Thymus (tissue), 11 donors: ENCODE measurements around the gene MUL1. TPM values are rescaled to one million over a fixed set of nuclear protein-coding genes. Genes with fewer than 3 reads are reported as not detected.

Experiments used
- DNase-seq, 9 donors: peaks; one replicate each; pipeline ENCODE4 v3.0.0-alpha.2; 2013; ENCODE audit warnings: low spot score in 9 of 9, low read depth in 6 of 9, missing footprints in 1 of 9
- H3K27ac ChIP-seq, 2 donors: one replicate each; pipeline ENCODE4 v1.5.1; 2013; ENCODE audit warnings: control low read depth in 1 of 2, low read depth in 1 of 2, low read length in 1 of 2, mild to moderate bottlenecking in 1 of 2, moderate library complexity in 1 of 2
- H3K27me3 ChIP-seq, 2 donors: one replicate each; pipeline ENCODE4 v1.5.1; 2013; ENCODE audit warnings: low read length in 1 of 2; ENCODE audit not compliant: control insufficient read depth in 2 of 2, insufficient read depth in 1 of 2
- H3K36me3 ChIP-seq, 2 donors: one replicate each; pipeline ENCODE4 v1.5.1; 2013; ENCODE audit warnings: low read length in 1 of 2, mild to moderate bottlenecking in 1 of 2, moderate library complexity in 1 of 2; ENCODE audit not compliant: control insufficient read depth in 2 of 2, insufficient read depth in 2 of 2
- H3K4me1 ChIP-seq, 2 donors: one replicate each; pipeline ENCODE4 v1.5.1; 2013; ENCODE audit warnings: low read length in 2 of 2; ENCODE audit not compliant: control insufficient read depth in 2 of 2, insufficient read depth in 2 of 2
- H3K4me3 ChIP-seq, 2 donors: one replicate each; pipeline ENCODE4 v1.5.1; 2013; ENCODE audit warnings: low read length in 2 of 2, control low read depth in 1 of 2, mild to moderate bottlenecking in 1 of 2
- H3K9me3 ChIP-seq, 2 donors: one replicate each; pipeline ENCODE4 v1.5.1; 2013; ENCODE audit warnings: low read length in 1 of 2, mild to moderate bottlenecking in 1 of 2; ENCODE audit not compliant: control insufficient read depth in 2 of 2, insufficient read depth in 1 of 2
- WGBS: extraction: QIAGEN DNeasy Blood & Tissue Kit; methylation state at CpG from one replicate; pipeline ENCODE4 v1.1.7; 2013; 5-methylcytosine and 5-hydroxymethylcytosine counted together
- polyA plus RNA-seq: library from polyadenylated mRNA; stranded (reverse); fragments of 200-250 nt; gene quantifications from one replicate; pipeline ENCODE4 v1.2.3, GENCODE V29; 2013
- total RNA-seq: library from RNA; stranded (reverse); fragments of 120-200 nt; gene quantifications from one replicate; pipeline ENCODE4 v1.2.4, GENCODE V29; 2013
- donor health status: healthy.

The MUL1 gene
- total and polyA plus RNA-seq, 2 donors: 9.3 to 14.5 TPM

DNA sequence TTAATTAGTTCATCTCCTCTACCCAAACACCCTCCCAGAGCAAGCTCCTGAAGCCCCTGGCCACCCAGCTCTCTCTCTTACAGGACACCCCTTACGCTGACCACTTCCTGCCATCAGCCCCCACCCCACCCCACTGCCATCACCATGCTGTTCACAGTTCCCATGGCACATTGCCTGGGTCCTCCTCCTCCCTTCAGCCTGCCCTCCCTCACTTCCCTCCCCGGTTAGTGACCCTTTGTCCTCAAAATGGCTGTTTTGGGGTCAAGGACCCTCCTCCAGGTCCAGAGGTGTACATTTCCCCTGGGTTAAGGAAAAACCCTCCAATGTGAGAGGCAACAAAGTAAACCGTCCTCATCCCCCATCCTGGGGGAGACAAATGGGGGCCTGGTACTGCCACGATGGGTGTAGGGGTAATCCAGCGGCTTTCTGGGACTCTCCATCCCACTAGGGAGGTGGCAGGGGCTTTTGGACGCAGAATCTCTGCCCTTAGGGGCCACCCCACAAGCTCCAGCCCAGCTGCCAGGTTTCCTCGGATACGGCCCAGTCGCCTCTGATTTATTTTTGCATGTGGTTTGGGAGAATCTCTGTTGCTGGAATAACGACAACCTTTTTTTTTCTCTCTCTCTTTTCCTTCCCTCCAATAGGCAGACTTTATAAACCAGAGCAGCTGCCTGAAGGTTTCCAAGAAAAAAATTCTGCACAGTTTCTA is 30.4 kb downstream of the MUL1 start:
- H3K36me3 ChIP-seq: no peaks in the 10 kb centered on the region
- 70% methylated on average over 10 of the region's 10 CpGs for WGBS
- H3K27ac ChIP-seq: no peak overlapping the region
- DNase-seq: no peak
- H3K27me3 ChIP-seq: peaks cover 47 to 87% of the 10 kb centered on the region in 2 donors
- H3K4me1 ChIP-seq: no peaks in the 10 kb centered on the region
- H3K9me3 ChIP-seq: no peaks in the 10 kb centered on the region
- no peak overlapping the region for H3K4me3 ChIP-seq

- Histone ChIP-seq H3K4me1 (no peaks in the 10 kb centered on the region), H3K4me3 (no peak overlapping the region), H3K9me3 (no peaks in the 10 kb centered on the region), H3K27ac (no peak overlapping the region), H3K27me3 (peaks cover 37 to 83% of the 10 kb centered on the region in 2 donors), H3K36me3 (no peaks in the 10 kb centered on the region)
- DNase-seq: no peak
- 10% methylated on average over 33 of the region's 33 CpGs for WGBS
Measured at GRCh38 chr1:20476265-20477038, 31.5 kb downstream of the MUL1 start.

DNA sequence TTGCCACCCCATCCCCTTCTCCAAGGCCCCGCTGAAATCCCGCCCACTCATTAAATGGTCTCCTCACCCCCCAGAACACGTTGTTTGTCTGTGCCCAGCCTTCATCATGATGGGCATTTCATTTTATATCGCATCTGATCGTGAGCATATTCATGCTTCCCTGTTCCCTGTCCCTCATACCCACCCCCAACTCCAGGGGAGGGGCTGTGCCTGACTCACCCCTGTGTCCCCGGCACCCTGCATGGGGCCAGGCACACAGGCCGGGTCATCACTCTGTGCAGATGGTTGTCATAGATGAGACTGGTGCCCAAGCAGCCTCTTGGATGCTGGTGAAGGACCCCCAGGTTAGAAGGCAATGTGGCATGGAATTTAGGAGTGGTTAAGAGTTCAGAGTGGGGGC is 33.0 kb downstream of the MUL1 start:
- no peaks in the 10 kb centered on the region for H3K4me1 ChIP-seq
- no peak overlapping the region for H3K4me3 ChIP-seq
- no peak for DNase-seq
- 66% methylated on average over 7 of the region's 7 CpGs for WGBS
- H3K36me3 ChIP-seq: no peaks in the 10 kb centered on the region
- H3K9me3 ChIP-seq: no peaks in the 10 kb centered on the region
- peaks cover 34 to 68% of the 10 kb centered on the region in 2 donors for H3K27me3 ChIP-seq
- no peak overlapping the region for H3K27ac ChIP-seq

GRCh38 chr1:20474333-20474975 is 33.5 kb downstream of the MUL1 start:
- Histone ChIP-seq H3K27ac (no peak overlapping the region), H3K27me3 (peaks cover 31 to 63% of the 10 kb centered on the region in 2 donors), H3K36me3 (no peaks in the 10 kb centered on the region), H3K4me1 (no peaks in the 10 kb centered on the region), H3K4me3 (no peak overlapping the region), H3K9me3 (no peaks in the 10 kb centered on the region)
- WGBS: 86% methylated on average over 2 of the region's 2 CpGs
- no peak for DNase-seq

DNA sequence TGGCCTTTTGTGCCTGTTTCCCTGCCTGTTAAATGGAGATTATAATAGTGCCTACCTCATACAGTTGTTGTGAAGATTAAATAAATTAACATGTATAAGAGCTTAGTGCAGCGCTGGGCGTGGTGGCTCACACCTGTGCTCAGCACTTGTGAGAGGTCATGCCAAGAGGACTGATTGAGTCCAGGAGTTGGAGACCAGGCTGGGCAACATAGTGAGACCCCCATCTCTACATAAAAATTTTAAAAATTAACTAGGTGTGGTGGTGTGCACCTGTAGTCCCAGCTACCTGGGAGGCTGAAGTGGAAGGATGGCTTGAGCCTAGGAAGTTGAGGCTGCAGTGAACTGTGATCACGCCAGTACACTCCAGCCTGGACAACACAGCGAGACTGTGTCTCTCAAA is 34.1 kb downstream of the MUL1 start:
- Histone ChIP-seq H3K36me3 (no peaks in the 10 kb centered on the region), H3K9me3 (no peaks in the 10 kb centered on the region), H3K27me3 (peaks cover 31 to 63% of the 10 kb centered on the region in 2 donors), H3K4me3 (no peak overlapping the region), H3K27ac (no peak overlapping the region), H3K4me1 (no peaks in the 10 kb centered on the region)
- DNase-seq: no peak
- WGBS: 89% methylated on average over 4 of the region's 4 CpGs

DNA sequence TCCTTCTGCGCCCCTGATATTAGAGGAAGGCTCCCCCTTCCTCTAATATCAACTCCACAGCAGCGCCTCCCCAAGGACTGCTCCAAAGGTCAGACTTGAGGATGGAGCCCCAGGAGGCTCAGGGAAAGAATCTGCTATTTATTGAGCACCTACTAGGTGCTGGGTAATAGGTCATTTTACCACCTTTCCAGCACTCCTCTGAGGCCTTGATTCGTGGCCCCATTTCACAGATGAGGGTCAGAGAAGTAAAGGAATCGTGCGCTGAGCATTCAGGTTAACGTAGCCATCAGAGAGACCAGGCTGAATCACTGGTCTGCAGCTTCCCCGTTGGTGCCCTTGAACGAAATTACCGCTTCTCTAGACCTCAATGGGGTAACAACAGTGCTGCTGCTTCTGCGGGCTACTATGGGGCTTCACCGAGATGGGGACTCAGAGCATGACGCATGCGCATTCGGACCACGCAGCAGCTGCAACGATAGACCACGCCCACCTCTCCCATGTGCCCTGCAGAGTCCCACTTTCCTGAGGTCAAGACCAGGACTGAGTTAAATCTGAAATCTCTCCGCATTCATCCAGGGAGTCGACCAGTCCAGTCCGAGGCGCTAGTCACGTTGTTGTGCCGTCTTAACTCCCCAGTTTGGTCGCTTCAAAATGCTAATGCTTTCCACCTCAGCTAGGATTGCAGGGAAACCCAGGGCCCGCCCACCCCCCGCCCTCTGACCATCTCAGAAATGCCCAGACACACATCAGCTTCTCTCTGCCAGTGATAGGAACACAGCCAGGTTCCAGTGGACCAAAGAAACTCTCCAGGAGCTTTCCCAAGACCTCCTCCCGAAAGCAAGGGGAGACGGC is 34.9 kb downstream of the MUL1 start:
- 32% methylated on average over 28 of the region's 28 CpGs for WGBS
- Histone ChIP-seq H3K9me3 (no peaks in the 10 kb centered on the region), H3K4me3 (no peak overlapping the region), H3K27ac (no peak overlapping the region), H3K27me3 (peaks cover 28 to 59% of the 10 kb centered on the region in 2 donors), H3K36me3 (no peaks in the 10 kb centered on the region), H3K4me1 (no peaks in the 10 kb centered on the region)
- peak in 3 of 9 donors; percentile 5 to 36 (median 32) for DNase-seq

DNA sequence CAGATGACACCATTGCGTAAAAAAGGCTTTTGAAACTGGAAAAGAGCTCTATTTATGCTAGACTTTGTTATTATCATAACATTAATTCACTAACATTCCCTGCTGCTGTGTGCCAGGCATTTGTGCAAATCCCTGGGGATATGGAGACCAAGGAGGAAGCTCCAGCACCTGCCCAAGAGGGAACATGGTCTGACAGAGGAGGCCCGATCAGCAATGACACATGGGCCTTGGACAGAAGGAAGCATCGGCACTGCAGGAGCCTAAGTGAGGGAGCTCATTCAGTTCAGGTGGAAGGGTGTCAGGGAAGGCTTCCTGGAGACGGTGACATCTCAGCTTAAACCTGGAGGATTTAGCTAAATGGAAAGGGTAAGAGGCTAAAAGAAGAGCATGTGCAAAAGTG is 35.8 kb downstream of the MUL1 start:
- no peaks in the 10 kb centered on the region for H3K4me1 ChIP-seq
- no peak overlapping the region for H3K4me3 ChIP-seq
- H3K9me3 ChIP-seq: no peaks in the 10 kb centered on the region
- WGBS: 96% methylated on average over 4 of the region's 4 CpGs
- H3K27ac ChIP-seq: no peak overlapping the region
- H3K36me3 ChIP-seq: no peaks in the 10 kb centered on the region
- DNase-seq: no peak
- H3K27me3 ChIP-seq: peaks cover 18 to 50% of the 10 kb centered on the region in 2 donors

GRCh38 chr1:20470194-20470593 is 37.8 kb downstream of the MUL1 start:
- H3K9me3 ChIP-seq: no peaks in the 10 kb centered on the region
- H3K27me3 ChIP-seq: peaks cover 3 to 33% of the 10 kb centered on the region in 2 donors
- no peaks in the 10 kb centered on the region for H3K36me3 ChIP-seq
- DNase-seq: no peak
- no peak overlapping the region for H3K27ac ChIP-seq
- no peak overlapping the region for H3K4me3 ChIP-seq
- 62% methylated on average over 3 of the region's 3 CpGs for WGBS
- no peaks in the 10 kb centered on the region for H3K4me1 ChIP-seq
